Brain microvascular endothelial cell (primary cell): ENCODE data around the gene RANBP10.

Experiments used
- DNase-seq: peaks from one replicate; pipeline ENCODE4 v3.0.0-alpha.2; 2020
- H3K27ac ChIP-seq: fragments of 250-450 bp; sonication (Bioruptor Pico); 2 replicates; pipeline ENCODE4 v1.5.1; 2020; ENCODE audit warnings: mild to moderate bottlenecking, moderate library complexity
- H3K27me3 ChIP-seq: fragments of 250-450 bp; sonication (Bioruptor Pico); replicated peaks from 2 replicates; pipeline ENCODE4 v1.5.1; 2020; ENCODE audit warnings: mild to moderate bottlenecking
- H3K36me3 ChIP-seq: fragments of 250-450 bp; sonication (Bioruptor Pico); replicated peaks from 2 replicates; pipeline ENCODE4 v1.5.1; 2020; ENCODE audit warnings: mild to moderate bottlenecking
- H3K4me3 ChIP-seq: 2 replicates; pipeline ENCODE4 v1.5.1; 2011; ENCODE audit warnings: low read depth, mild to moderate bottlenecking, control low read depth, low read length, moderate library complexity
- in situ Hi-C: cut with HindIII; loops from 2 replicates; pipeline ENCODE4 v1.10.0; 2017; ENCODE audit warnings: low sequenced_read_pairs, low pct_ligation_motif_present
- TF ChIP-seq, protein P1 (sequence below): IDR thresholded peaks from 2 replicates; pipeline ENCODE4 v1.5.1; 2011; ENCODE audit warnings: low read depth, mild to moderate bottlenecking, moderate library complexity, low read length, control low read depth, inconsistent platforms; ENCODE audit errors: missing control alignments

RANBP10 gene

DNA sequence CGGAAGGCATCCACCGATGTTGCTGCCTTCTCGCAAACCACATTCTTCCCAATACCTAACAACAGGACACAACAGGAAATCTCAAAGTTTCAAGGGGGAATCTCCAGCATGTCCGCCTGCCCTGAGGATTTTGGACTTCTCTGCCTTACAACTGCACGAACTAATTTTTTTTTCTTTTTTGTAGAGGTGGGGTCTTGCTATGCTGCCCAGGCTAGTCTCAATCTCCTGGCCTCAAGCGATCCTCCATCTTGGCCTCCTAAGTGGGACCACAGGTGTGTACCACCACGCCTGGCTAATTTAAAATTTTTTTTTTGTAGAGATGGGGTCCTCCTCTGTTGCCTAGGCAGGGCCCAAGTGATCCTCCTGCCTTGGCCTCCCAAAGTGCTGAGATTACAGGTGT is 130.4 kb downstream of the RANBP10 start:
- Histone ChIP-seq H3K27me3 (no peaks in the 10 kb centered on the region), H3K4me3 (no peak overlapping the region), H3K27ac (no peak overlapping the region), H3K36me3 (peaks cover 18% of the 10 kb centered on the region)
- in situ Hi-C loops = no loop called here
- no peak for DNase-seq
- TF ChIP-seq, protein P1, sequence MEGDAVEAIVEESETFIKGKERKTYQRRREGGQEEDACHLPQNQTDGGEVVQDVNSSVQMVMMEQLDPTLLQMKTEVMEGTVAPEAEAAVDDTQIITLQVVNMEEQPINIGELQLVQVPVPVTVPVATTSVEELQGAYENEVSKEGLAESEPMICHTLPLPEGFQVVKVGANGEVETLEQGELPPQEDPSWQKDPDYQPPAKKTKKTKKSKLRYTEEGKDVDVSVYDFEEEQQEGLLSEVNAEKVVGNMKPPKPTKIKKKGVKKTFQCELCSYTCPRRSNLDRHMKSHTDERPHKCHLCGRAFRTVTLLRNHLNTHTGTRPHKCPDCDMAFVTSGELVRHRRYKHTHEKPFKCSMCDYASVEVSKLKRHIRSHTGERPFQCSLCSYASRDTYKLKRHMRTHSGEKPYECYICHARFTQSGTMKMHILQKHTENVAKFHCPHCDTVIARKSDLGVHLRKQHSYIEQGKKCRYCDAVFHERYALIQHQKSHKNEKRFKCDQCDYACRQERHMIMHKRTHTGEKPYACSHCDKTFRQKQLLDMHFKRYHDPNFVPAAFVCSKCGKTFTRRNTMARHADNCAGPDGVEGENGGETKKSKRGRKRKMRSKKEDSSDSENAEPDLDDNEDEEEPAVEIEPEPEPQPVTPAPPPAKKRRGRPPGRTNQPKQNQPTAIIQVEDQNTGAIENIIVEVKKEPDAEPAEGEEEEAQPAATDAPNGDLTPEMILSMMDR = no peak

DNA sequence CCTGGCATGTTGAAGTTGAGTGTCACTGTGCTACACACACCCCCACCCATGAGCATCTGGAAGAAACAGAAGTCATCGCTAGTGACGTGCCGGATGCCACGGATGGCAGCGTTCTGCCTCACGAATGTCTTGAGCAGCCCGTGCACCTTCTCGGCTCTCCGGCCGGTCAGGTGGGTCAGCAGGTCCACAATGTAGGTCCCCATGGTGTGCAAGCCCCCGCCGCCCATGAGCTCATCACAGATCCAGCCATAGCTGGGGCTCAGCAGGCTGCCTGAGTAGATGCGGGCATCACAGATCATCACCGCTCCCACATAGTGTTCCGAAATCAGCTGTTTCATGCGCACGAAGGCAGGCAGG is 130.8 kb downstream of the RANBP10 start:
- in situ Hi-C loops = no loop called here
- Histone ChIP-seq H3K4me3 (no peak overlapping the region), H3K27me3 (no peaks in the 10 kb centered on the region), H3K27ac (no peak overlapping the region), H3K36me3 (peaks cover 18% of the 10 kb centered on the region)
- no peak for DNase-seq
- TF ChIP-seq, protein P1 = no peak

DNA sequence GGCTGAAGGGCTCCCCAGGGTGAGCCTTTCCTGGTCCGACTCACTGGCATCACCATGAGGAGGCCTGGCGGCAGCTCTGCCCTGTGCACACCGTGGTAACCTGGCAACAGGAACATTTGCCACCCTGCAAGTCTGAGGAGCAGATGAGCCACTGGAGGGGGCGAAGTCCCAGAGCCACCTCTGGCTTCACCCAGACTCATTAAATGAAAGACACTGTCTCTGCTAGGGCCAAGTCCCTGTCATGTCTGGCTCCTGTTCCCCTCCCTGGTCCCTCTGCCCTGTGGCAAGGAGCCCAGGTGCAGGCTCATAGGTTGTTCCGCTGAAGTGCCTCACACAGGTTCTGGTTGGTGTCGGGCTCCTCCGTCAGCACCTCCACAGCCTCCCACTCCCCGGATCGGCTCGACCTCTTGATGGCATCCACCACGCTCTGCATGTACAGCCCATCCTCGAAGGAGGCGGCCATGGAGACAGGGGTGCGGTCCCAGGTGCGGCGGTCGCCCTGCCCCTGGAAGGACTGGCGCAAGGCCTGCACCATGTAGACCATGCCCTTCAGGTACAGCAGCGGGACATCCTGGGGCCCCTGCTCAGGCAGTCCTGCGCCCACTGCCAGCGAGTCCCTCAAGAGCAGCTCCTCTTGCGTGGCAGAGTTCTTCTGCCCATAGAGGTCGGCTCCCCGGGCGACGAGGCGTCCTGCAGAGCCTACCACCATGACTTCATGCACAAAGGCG is 131.3 kb downstream of the RANBP10 start:
- in situ Hi-C loops = no loop called here
- no peak for DNase-seq
- TF ChIP-seq, protein P1 = no peak
- Histone ChIP-seq H3K27me3 (no peaks in the 10 kb centered on the region), H3K27ac (no peak overlapping the region), H3K36me3 (peaks cover 13% of the 10 kb centered on the region), H3K4me3 (no peak overlapping the region)

DNA sequence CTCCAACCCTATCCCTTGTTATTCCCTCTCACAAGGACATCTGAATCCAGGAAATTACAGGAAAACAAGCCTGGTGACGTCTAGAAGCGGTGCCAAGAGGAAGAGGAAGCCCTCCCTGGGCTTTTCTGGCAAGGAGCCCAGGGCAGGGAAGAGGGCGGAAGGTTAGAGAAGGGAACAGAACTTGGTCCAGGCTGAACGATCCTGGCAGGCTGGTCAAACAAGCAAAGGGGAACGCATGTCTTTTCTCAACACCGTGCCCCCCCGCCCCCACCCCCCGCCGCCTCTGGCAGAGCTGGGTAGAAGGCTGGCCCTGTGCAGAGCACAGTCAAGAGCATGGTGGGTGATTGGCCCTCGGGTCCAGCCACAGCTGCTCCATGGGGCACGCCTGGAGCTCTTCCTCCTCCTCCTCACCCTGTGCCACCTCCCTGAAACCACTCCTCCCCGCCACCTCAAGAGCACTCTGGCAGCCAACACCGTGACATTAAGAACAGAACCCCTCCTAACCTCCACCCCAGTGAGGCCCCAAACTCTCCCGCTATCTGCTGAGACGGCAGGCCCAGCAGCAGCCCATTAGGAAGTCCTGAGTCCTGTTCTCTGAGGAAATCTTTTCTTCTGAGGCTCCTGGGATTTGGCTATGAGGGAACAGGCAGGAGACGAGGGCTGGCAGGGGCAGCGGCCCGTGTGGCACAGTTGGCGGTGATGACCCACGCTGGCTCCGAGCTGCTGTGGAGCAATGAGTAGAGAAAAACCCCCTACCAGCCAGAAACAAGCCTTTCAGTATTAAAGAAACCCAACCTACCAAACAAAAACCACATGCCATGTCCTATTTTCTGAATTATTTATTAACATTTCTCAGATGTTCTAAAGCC is 132.4 kb downstream of the RANBP10 start:
- TF ChIP-seq, protein P1 = no peak
- H3K27me3 ChIP-seq = no peaks in the 10 kb centered on the region
- no peak for DNase-seq
- in situ Hi-C loops = no loop called here
- H3K36me3 ChIP-seq = peaks cover 12% of the 10 kb centered on the region
- H3K27ac ChIP-seq = no peak overlapping the region
- H3K4me3 ChIP-seq = no peak overlapping the region
